Lower leg skin (tissue), 3 donors: ENCODE measurements around the gene BACH1.

Experiments used
- CTCF ChIP-seq, 3 donors: fragments of 450-650 bp; IDR thresholded peaks; one replicate each; pipeline ENCODE4 v1.5.1; 2016; ENCODE audit warnings: antibody characterized with exemption in 3 of 3, mild to moderate bottlenecking in 3 of 3, moderate library complexity in 2 of 3
- POLR2A ChIP-seq, 2 donors: fragments of 450-650 bp; IDR thresholded peaks; one replicate each; pipeline ENCODE4 v1.6.1; 2016 to 2017; ENCODE audit warnings: antibody characterized with exemption in 2 of 2, mild to moderate bottlenecking in 1 of 2, moderate library complexity in 1 of 2

GRCh38 chr21:29394051-29394450, 95.3 kb downstream of the BACH1 start:
- no peak for TF ChIP-seq CTCF (IDR thresholded peaks at IDR 0.05)
- no peak for TF ChIP-seq POLR2A (IDR thresholded peaks at IDR 0.05)
